Astrocyte of the spinal cord (primary cell): ENCODE data around the gene ANKMY1.
A peak's percentile ranks its signal among the peaks of the same experiment; 100 is the strongest.
"Not testable (repeated sequence)": the region's sequence is repeated elsewhere in the genome, so short reads cannot be mapped to it uniquely, and the experiment has no call there.

Source experiments
- DNase-seq: peaks from one replicate; pipeline ENCODE4 v3.0.0; 2011; ENCODE audit warnings: low read depth, low spot score
- H3K4me3 ChIP-seq: 2 replicates; pipeline ENCODE4 v1.5.1; 2011; ENCODE audit warnings: low read depth, mild to moderate bottlenecking, low read length, moderate library complexity
- in situ Hi-C: cut with HindIII; loops from 2 replicates; pipeline ENCODE4 v1.10.0; 2017; ENCODE audit warnings: low sequenced_read_pairs
- TF ChIP-seq, protein P1 (sequence below): IDR thresholded peaks from 2 replicates; pipeline ENCODE4 v1.5.1; 2012; ENCODE audit warnings: low read depth, mild to moderate bottlenecking, low read length, inconsistent platforms

ANKMY1 gene

DNA sequence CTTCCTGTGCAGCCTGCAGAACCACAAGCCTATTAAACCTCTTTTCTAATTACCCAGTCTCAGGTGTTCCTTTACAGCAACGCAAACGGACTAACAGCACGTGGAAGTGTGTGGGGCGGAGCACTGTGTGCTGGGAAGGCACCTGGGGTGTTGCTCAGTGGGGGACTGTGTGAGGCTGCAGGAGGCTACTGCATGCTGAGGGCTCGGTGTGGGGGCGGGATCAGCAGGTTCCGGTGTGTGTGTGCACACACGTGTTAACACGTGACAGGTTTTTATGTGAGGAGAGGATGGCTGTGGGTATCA, 58.9 kb downstream of the ANKMY1 start:
- no peak overlapping the region for H3K4me3 ChIP-seq
- DNase-seq: no peak
- TF ChIP-seq, protein P1, sequence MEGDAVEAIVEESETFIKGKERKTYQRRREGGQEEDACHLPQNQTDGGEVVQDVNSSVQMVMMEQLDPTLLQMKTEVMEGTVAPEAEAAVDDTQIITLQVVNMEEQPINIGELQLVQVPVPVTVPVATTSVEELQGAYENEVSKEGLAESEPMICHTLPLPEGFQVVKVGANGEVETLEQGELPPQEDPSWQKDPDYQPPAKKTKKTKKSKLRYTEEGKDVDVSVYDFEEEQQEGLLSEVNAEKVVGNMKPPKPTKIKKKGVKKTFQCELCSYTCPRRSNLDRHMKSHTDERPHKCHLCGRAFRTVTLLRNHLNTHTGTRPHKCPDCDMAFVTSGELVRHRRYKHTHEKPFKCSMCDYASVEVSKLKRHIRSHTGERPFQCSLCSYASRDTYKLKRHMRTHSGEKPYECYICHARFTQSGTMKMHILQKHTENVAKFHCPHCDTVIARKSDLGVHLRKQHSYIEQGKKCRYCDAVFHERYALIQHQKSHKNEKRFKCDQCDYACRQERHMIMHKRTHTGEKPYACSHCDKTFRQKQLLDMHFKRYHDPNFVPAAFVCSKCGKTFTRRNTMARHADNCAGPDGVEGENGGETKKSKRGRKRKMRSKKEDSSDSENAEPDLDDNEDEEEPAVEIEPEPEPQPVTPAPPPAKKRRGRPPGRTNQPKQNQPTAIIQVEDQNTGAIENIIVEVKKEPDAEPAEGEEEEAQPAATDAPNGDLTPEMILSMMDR: no peak
- in situ Hi-C loops: no loop called here

DNA sequence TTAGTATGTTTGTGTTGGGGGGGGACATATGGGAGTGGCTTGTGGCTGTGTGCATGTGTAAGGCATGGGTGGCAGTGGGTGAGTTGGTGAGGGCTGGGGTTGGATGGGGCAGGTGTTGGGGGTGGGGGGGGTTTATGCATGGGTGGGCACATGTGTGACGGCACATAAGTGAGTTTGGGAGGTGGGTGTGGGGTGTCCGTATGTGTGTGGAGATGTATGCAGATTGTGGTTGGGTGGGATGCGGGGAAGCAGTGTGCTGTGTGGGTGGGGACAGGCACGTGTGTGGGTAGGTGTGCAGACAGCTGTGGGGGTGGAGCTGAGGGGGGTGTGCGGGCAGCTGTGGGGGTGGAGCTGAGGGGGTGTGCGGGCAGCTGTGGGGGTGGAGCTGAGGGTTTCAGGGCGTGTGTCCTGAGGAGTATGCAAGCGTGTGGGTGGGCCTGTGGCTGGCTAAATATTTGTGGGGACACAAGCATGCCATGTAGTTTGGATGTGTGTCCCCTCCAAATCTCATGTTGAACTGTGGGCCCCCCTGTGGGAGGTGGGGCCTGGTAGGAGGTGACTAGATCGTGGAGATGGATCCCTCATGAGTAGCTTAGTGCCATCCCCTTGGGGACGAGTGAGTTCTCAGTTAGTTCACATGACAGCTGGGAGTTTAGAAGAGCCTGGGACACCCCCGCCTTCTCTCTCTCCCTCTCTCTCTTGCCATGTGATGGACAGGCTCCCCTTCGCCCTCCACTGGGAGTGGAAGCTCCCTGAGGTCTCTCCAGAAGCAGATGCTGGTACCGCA, 59.4 kb downstream of the ANKMY1 start:
- in situ Hi-C loops: no loop called here
- no peak for DNase-seq
- TF ChIP-seq, protein P1: no peak
- no peak overlapping the region for H3K4me3 ChIP-seq

DNA sequence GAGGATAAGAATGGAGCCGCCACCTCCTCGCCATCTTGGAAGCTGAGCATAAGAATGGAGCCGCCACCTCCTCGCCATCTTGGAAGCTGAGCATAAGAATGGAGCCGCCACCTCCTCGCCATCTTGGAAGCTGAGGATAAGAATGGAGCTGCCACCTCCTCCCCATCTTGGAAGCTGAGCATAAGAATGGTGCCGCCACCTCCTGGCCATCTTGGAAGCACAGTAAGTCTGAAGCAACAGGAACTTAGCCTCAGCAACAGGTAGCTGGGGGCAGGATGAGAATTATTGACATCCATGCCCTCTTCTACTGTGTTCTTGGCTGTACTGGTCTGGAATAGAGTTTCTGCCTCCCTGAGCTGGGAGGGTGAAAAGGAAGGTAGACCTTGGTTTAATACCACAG, 60.7 kb downstream of the ANKMY1 start:
- DNase-seq: peak; percentile 13
- TF ChIP-seq, protein P1: peak; percentile 29
- H3K4me3 ChIP-seq, in situ Hi-C loops: not testable (repeated sequence)

DNA sequence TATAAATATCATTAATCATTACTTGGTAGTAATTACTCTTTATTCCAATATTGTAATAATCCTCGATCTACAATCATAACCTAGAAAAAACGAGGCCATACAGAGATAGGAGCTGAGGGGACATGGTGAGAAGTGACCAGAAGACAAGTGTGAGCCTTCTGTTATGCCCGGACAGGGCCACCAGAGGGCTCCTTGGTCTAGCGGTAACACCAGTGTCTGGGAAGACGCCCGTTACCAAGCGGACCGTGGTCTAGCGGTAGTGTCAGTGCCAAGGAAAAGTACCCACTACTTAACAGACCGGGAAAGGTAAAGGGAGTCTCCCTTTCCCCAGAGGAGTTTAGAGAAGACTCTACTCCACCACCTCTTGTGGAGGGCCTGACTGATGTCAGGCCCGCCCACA, 62.8 kb downstream of the ANKMY1 start:
- in situ Hi-C loops, H3K4me3 ChIP-seq, DNase-seq: not testable (repeated sequence)
- TF ChIP-seq, protein P1: peak; percentile 42

DNA sequence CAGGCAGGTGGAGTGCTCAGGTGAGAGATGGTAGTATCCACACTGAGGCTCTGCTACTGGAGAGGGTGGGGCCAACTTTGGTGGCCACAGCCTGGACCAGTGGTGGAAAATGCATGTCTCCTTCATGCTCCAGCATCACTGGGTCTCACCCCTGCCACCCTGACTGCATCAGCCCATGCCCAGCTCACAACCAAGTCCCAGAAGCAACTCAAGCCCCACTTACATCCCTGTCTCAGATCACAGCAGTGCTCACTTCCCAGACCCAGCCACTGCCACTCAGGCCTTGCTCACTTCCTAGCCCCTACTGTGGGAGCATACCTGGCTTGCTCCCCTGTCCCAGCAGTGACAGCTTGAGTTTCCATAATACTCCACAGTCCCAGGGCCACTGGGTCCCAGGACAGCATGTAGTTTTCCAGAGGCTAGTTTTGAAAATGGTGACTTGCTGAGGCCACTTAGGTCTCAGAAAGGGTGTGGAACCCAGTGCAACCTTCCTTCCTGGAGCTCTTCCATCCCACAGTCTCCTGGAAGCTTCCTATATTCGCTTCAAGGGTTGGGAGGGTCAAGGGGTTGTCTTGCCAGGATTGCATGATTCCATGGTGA, 63.5 kb downstream of the ANKMY1 start:
- TF ChIP-seq, protein P1: no peak
- no peak overlapping the region for H3K4me3 ChIP-seq
- no peak for DNase-seq
- in situ Hi-C loops: no loop called here

DNA sequence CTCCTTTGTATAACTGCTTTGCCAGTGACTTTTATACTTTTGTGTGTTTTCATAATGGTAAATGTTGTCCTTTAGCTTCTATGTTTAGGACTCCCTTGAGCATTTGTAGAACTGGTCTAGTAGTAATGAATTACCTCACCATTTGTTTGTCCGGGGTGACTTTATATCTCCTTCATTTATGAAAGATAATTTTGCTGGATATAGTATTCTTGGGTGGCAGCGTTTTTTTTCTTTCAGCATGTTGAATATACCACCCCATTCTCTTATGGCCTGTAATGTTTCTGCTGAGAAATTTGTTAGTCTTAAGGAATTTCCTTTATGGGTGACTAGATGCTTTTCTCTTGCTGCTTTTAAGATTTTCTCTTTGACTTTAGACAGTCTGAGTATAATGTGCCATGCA, 66.3 kb downstream of the ANKMY1 start:
- no peak overlapping the region for H3K4me3 ChIP-seq
- TF ChIP-seq, protein P1: no peak
- in situ Hi-C loops: no loop called here
- no peak for DNase-seq
